OCI-M2 (cell line): ENCODE results near the gene PRKX.
"Not testable (repeated sequence)": the region's sequence is repeated elsewhere in the genome, so short reads cannot be mapped to it uniquely, and the experiment has no call there.

Source experiments
- DNase-seq: peaks from one replicate; lab custom pipeline; 2025; ENCODE audit not compliant: unreplicated experiment; lab: John Stamatoyannopoulos, UW

Gene PRKX

GRCh38 chrX:3713225-3713936, at the start of gene PRKX:
PRKX (minus strand) TSS chrX:3713649; CDS start chrX:3713253, 396 bp downstream.
- DNase-seq = no peak

GRCh38 chrX:3763111-3763510, 49.7 kb upstream of the PRKX start:
- DNase-seq = no peak

- DNase-seq = no peak
Measured at GRCh38 chrX:3757510-3758025, 44.1 kb upstream of the PRKX start.

GRCh38 chrX:3748052-3748559, 34.7 kb upstream of the PRKX start:
- DNase-seq = no peak

GRCh38 chrX:3743801-3744439, 30.5 kb upstream of the PRKX start:
- no peak for DNase-seq

DNA sequence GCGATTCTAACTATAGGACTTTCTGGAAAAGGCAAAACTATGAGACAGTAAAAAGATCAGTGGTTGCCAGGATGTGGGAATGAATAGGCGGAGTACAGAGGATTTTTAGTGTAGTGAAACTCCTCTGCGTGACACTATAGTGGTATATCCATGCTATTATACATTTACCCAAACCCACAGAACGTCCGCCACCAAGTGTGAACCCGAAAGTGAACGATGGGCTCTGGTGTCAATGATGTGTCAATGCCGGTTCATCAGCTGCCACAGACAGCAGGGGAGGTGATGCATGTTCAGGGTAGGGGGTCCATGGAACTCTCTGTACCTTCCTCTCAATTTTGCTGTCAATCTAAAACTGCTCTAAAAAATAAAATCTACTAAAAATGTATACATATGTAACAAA, 27.5 kb upstream of the PRKX start:
- not testable (repeated sequence) for DNase-seq

GRCh38 chrX:3738509-3738908, 25.1 kb upstream of the PRKX start:
- no peak for DNase-seq

DNA sequence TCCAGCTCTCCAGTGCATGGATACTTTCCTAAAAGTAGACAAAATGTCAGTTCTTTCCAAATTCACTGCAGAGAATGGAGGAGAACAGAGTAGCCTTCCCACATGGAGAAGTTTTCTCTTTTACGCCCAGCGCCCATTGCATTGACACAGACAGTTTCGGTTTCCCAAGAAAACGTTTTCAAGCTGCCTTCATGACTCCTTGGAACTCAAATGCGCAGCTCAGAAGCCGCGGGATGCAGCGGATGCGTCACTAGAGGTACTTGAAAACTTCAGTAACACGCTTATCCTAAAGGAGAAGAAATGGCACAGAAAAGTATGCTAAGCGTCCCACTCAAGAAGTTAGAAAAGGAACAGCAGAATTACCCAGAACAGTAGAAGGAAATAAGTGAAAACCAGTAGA, 23.1 kb upstream of the PRKX start:
- not testable (repeated sequence) for DNase-seq

DNA sequence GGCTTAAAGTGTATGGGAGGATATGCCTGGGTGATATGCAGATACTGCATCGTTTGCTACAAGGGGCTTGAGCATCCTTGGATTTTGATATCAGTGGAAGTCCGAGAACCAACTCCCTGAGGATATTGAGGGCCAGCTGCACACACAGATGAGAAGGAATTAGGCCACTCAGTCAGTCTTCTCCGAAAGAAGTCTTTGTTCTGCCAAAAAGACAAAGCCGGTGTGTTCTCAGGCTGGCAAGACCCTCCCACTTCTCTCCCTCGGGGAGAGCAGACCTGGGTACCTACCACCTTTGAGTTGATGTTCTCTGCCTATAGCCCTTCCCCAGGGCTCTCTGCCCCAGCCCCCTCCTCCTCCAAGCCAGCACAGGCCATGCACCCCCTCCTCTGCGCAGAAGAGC, 22.4 kb upstream of the PRKX start:
- DNase-seq = not testable (repeated sequence)

DNA sequence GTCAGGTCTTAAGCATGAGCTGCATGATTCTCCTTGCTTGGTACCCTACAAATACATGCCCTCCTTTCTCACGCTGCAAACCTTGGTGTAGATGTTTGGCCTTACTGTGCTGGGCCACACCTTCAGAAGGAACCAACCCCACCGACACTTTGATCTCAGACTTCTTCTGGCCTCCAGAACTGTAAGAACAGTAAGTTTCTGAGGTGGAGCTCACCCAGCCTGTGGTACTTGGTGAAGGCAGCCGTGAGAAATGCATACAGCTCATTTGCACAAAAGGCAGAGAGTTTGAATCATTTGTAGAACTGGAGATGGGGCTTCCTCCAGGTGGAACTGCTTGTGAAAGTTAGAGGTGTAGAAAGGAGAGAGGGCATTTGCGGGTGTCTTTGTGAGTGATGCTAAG, 21.0 kb upstream of the PRKX start:
- not testable (repeated sequence) for DNase-seq

DNA sequence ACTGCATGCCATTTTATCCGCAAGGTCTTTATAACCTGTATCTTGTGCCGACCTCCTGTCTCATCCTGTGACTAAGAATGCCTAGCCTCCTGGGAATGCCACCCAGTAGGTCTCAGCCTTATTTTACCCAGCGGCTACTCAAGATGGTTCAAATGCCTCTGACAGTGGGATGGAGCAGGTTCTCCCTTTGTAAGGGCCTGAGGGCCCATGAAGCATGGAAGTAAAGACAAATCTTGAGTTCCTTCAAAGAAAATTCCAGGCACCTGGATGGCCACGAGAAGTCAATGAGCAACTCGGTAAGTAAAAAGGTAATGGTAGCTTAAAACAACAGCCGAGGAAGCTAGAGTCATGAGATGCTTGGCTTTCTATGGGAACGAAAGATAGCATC, 19.6 kb upstream of the PRKX start:
- DNase-seq = no peak

DNA sequence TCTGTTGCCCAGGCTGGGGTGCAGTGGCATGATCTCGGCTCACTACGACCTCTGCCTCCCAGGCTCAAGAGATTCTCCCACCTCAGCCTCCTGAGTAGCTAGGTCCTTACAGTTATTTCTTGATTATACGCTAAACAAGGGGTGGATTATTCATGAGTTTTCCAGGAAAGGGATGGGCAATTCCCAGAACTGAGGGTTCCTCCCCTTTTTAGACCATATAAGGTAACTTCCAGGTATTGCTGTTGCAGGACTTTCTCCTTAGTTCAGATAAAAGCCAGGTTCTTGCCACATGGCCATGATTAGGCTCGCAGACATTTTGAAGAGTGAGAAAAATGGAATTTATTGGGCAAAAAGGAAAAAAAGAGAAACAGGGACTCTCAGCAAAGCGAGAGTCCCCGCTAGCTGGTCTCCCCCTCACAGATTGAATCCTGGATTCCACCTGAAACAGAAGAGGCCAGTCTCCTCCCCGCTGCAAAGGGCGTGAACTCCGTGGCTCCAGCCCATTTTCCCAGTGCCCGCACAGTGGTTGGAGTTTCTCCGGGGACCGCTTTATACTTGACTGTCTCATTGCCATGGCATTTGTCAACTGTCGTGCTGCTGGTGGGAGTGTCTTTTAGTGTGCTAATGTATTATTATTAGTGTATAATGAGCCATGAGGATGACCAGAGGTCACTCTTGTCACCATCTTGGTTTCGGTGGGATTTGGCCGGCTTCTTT, 19.0 kb upstream of the PRKX start:
- DNase-seq = not testable (repeated sequence)

- DNase-seq = no peak
Measured at GRCh38 chrX:3728454-3728853, 15.0 kb upstream of the PRKX start.

DNA sequence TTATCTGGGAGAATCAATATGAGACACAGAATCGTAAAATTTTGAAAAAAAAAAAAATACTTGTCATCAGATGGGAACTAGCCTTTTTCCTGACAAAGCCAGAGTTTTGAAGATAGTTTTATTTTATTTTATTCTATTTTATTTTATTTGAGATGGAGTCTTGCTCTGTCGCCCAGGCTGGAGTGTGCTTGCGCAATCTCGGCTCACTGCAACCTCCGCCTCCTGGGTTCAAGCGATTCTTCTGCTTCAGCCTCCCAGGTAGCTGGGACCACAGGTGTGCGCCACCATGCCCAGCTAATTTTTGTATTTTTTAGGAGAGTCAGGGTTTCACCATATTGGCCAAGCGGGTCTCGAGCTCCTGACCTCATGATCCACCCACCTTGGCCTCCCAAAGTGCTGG, 10.0 kb upstream of the PRKX start:
- DNase-seq = not testable (repeated sequence)

DNA sequence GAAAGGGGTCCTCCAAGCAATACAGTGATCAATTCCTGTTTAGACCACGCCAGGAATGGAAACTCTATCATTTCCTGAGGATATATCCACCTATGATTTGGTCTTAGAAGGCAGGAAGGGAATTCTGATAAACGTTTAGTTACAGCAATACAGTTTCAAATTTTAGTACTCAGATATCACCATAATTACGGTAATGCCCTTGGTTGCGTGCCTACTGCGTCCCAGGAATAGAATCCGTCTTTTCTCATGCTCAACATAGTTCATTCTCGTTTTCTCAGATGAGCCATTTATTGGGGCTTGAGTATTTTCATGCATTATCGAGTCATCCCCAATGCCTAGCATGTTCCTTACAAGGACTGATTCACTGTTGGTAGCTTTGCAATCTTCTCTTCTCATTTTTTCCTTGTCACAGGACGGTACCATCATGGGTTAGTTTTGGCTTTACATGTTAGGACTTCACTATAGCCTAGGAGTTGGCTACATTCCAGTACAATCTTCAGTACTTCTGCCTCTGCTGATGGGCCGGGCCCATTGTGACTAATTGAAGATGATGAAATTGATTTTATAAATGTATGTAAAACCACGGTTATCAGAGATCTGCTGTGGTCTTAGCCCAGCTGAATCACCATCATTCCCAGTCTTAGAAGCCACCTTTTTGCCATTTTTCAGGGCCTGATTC, 4.4 kb upstream of the PRKX start:
- DNase-seq = no peak

DNA sequence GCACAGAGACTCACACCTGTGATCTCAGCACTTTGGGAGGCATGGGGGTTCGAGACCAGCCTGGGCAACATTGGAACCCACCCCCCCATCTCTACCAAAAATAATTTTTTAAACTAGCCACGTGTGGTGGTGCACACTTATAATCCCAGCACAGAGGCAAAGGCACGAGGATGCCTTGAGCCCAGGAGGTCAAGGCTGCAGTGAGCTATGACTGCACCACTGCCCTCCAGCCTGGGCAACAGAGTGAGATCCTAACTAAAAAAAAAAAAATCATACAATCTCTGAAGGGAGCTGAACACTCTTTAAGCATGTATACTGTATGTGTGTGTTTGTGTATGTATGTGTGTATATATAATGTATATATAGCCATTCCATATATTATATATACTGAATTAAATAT, 2.5 kb upstream of the PRKX start:
- DNase-seq = no peak

GRCh38 chrX:3714706-3715479, 1.4 kb upstream of the PRKX start:
- DNase-seq = not testable (repeated sequence)

DNA sequence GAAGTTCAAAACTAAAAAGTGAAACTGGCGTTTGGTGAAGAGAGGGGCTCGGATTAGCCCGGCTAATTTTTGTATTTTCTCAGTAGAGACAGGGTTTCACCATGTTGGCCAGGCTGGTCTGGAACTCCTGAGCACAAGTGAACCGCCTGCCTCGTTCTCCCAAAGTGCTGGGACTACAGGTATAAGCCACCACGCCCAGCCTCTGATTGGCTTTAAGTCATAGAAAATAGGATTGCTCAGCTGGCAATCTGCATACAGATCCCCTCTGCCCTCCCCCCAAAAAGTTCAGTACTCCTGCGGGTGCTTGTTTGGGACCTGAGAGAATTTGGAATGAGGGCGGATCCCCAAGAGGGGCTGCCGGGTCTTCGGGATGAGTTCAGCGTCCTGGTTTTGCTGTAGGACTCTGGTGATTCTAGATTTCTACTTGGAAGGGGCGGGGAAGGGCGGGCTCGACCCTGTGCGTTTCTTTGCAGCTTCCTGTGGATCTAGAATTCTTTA, 537 bp upstream of the PRKX start:
- DNase-seq = no peak

GRCh38 chrX:3712870-3713224, 602 bp downstream of the PRKX start:
- no peak for DNase-seq
